HCT116 (cell line): Measurements from ENCODE around the gene ACSM3. TPM values are rescaled to one million over a fixed set of nuclear protein-coding genes. Genes with fewer than 3 reads are reported as not detected.

Experiments
- ATAC-seq: fragments of 200-7000 bp; cut with Tn5 transposase; 2 replicates; pipeline ENCODE4 v1.9.1; 2020; ENCODE audit warnings: mild to moderate bottlenecking, moderate library complexity
- BruUV-seq: library from RNA; stranded (reverse); fragments of 400-500 nt; replicated peaks from 2 replicates; lab custom pipeline; 2021; lab: Mats Ljungman, UMichigan
- CTCF ChIA-PET: fragments of 300-600 bp; sonication (Branson Sonifier 250); formaldehyde crosslinking; loops from one replicate; lab custom pipeline; 2021; ENCODE audit warnings: antibody characterized with exemption; lab: Charles Lee
- POLR2A ChIA-PET: fragments of 300-600, 350-600 bp; sonication (Branson Sonifier 250); formaldehyde crosslinking; loops from one replicate; lab custom pipeline; 2021; ENCODE audit warnings: antibody characterized with exemption; lab: Charles Lee
- RAD21 ChIA-PET, 2 experiments: fragments of 300-600 bp; sonication (Branson Sonifier 250); formaldehyde crosslinking; loops; one replicate each; lab custom pipeline; 2023; ENCODE audit warnings: low total read pairs in 2 of 2; ENCODE audit not compliant: uncharacterized antibody in 2 of 2, unreplicated experiment in 2 of 2, low non-redundant PET in 1 of 2; lab: Charles Lee
- DNase-seq: peaks from one replicate; pipeline ENCODE4 v3.0.0-alpha.2; 2010; ENCODE audit warnings: low read depth, low spot score
- H2AFZ ChIP-seq: fragments of 200-600 bp; shearing (Covaris generic), sonication (generic); 2 replicates; pipeline ENCODE4 v1.6.1; 2017; ENCODE audit warnings: low read depth, mixed run types, mixed read lengths, antibody characterized with exemption, low read length; ENCODE audit not compliant: poor library complexity, severe bottlenecking
- H3K27ac ChIP-seq: 2 replicates; pipeline ENCODE4 v1.5.1; 2012; ENCODE audit warnings: low read depth, low read length
- H3K27me3 ChIP-seq: fragments of 200-600 bp; sonication (generic); 2 replicates; pipeline ENCODE4 v1.6.1; 2016; ENCODE audit warnings: mixed run types, low read length, mixed read lengths; ENCODE audit not compliant: insufficient read depth
- H3K36me3 ChIP-seq, 2 experiments: fragments of 200-500 bp in 1 of 2; fragments of 200-600 bp in 1 of 2; sonication (Bioruptor generic) in 1 of 2; sonication (generic) in 1 of 2; 2 replicates each; pipeline versions ENCODE4 v1.5.1 to v1.6.1; 2014 to 2016; ENCODE audit warnings: low read length in 2 of 2, inconsistent platforms in 1 of 2, mixed read lengths in 1 of 2, mixed run types in 1 of 2; ENCODE audit not compliant: insufficient read depth in 2 of 2, control insufficient read depth in 1 of 2
- H3K4me1 ChIP-seq, 2 experiments: fragments of 200-600 bp in 1 of 2; sonication (generic) in 1 of 2; 2 replicates each; pipeline versions ENCODE4 v1.5.1 to v1.6.1; 2012 to 2017; ENCODE audit warnings: low read length in 2 of 2, inconsistent platforms in 1 of 2, mild to moderate bottlenecking in 1 of 2, mixed read lengths in 1 of 2, mixed run types in 1 of 2, moderate library complexity in 1 of 2; ENCODE audit not compliant: insufficient read depth in 2 of 2, control insufficient read depth in 1 of 2
- H3K4me2 ChIP-seq: fragments of 200-600 bp; sonication (generic); 2 replicates; pipeline ENCODE4 v1.6.1; 2017; ENCODE audit warnings: mixed run types, low read length, mixed read lengths
- H3K4me3 ChIP-seq, 2 experiments: fragments of 200-600 bp in 1 of 2; sonication (generic) in 1 of 2; replicated peaks in 1 of 2; 2 replicates each; pipeline ENCODE4 v1.5.1; 2011 to 2016; ENCODE audit warnings: low read length in 2 of 2, control low read depth in 1 of 2, low read depth in 1 of 2, mild to moderate bottlenecking in 1 of 2, mixed read lengths in 1 of 2, mixed run types in 1 of 2
- H3K79me2 ChIP-seq: fragments of 200-600 bp; sonication (generic); 2 replicates; pipeline ENCODE4 v1.6.1; 2017; ENCODE audit warnings: mild to moderate bottlenecking, mixed run types, low read length, moderate library complexity, mixed read lengths; ENCODE audit not compliant: insufficient read depth
- H3K9ac ChIP-seq: fragments of 200-600 bp; sonication (generic); 2 replicates; pipeline ENCODE4 v1.6.1; 2016; ENCODE audit warnings: low read length, mixed read lengths
- H3K9me2 ChIP-seq: fragments of 200-600 bp; sonication (generic), shearing (Covaris generic); 2 replicates; pipeline ENCODE4 v1.6.1; 2017; ENCODE audit warnings: mixed run types, mild to moderate bottlenecking, moderate library complexity; ENCODE audit not compliant: insufficient read depth
- H3K9me3 ChIP-seq, 2 experiments: fragments of 200-500 bp in 1 of 2; fragments of 200-600 bp in 1 of 2; sonication (Bioruptor generic) in 1 of 2; sonication (generic) in 1 of 2; 2 replicates each; pipeline ENCODE4 v1.6.1; 2014 to 2017; ENCODE audit warnings: low read length in 2 of 2, mixed read lengths in 2 of 2, inconsistent platforms in 1 of 2, low read depth in 1 of 2, mild to moderate bottlenecking in 1 of 2, mixed run types in 1 of 2, moderate library complexity in 1 of 2; ENCODE audit not compliant: control insufficient read depth in 1 of 2, insufficient read depth in 1 of 2
- H4K20me1 ChIP-seq: fragments of 200-600 bp; sonication (generic), shearing (Covaris generic); 2 replicates; pipeline ENCODE4 v1.6.1; 2017; ENCODE audit warnings: mixed run types, mild to moderate bottlenecking, moderate library complexity; ENCODE audit not compliant: insufficient read depth
- POLR2A ChIP-seq: IDR thresholded peaks from 2 replicates; pipeline ENCODE4 v1.7.0; 2011; ENCODE audit warnings: borderline replicate concordance; ENCODE audit not compliant: insufficient read depth, insufficient read length; ENCODE audit errors: extremely low read depth
- RAD21 ChIP-seq: IDR thresholded peaks from 2 replicates; pipeline ENCODE4 v1.6.1; 2012; ENCODE audit warnings: low read depth, mild to moderate bottlenecking
- intact Hi-C: fragments of 100-400 bp; cut with micrococcal nuclease; formaldehyde crosslinking; loops from 2 replicates; pipeline ENCODE4 v1.10.0; 2022
- total RNA-seq: library from RNA; stranded (reverse); gene quantifications from one replicate; pipeline ENCODE4 v1.2.1, GENCODE V29; 2021; ENCODE audit not compliant: unreplicated experiment
- TF ChIP-seq, protein P1 (sequence below): IDR thresholded peaks from 2 replicates; pipeline ENCODE4 v1.6.1; 2012

Gene ACSM3
- total RNA-seq, 1 experiment from 2014 or later, result 15.0 TPM

DNA sequence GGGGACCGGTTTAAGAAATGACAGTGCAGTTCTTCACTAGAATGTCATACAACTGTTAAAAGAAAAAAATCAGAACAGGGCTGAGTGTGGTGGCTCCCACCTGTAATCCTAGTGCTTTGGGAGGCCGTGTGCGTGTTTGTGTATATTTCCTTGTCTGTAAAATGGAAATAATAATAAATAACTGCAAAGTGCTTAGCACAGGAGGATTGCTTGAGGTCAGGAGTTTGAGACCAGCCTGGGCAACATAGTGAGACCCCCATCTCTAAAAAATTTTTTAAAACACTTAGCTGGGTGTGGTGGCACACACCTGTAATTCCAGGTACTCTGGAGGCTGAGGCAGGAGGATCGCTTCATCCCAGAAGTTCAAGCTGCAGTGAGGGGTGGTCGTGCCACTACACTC is 2.5 kb downstream of the ACSM3 start:
- Histone ChIP-seq H4K20me1 (no peaks in the 10 kb centered on the region), H3K4me3 (no peak overlapping the region), H3K4me2 (no peak overlapping the region), H3K79me2 (no peaks in the 10 kb centered on the region), H3K36me3 (no peaks in the 10 kb centered on the region)
- intact Hi-C loops, result no loop called here
- ChIA-PET POLR2A (no interaction called here), RAD21 (no interaction called here)
- ATAC-seq (no peak), DNase-seq (no peak)
- TF ChIP-seq, protein P1, sequence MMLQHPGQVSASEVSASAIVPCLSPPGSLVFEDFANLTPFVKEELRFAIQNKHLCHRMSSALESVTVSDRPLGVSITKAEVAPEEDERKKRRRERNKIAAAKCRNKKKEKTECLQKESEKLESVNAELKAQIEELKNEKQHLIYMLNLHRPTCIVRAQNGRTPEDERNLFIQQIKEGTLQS, result no peak
- TF ChIP-seq RAD21, result no peak
- TF ChIP-seq, all 23 proteins: peak for 0
- H3K9ac ChIP-seq, result no peak overlapping the region
- no peak overlapping the region for H2AFZ ChIP-seq
- no peaks in the 10 kb centered on the region for H3K9me2 ChIP-seq
- no peaks in the 10 kb centered on the region for H3K27me3 ChIP-seq
- CTCF ChIA-PET, result interaction anchor here (3.7 kb wide), 1 partner anchor 9 kb away, joined by 14 read pairs; no protein-coding TSS in a partner anchor
- H3K27ac ChIP-seq, result no peak overlapping the region
- no peaks in the 10 kb centered on the region for H3K9me3 ChIP-seq
- H3K4me1 ChIP-seq, result peaks cover 10 to 12% of the 10 kb centered on the region in 2 experiments
- BruUV-seq, result no TSS peak

DNA sequence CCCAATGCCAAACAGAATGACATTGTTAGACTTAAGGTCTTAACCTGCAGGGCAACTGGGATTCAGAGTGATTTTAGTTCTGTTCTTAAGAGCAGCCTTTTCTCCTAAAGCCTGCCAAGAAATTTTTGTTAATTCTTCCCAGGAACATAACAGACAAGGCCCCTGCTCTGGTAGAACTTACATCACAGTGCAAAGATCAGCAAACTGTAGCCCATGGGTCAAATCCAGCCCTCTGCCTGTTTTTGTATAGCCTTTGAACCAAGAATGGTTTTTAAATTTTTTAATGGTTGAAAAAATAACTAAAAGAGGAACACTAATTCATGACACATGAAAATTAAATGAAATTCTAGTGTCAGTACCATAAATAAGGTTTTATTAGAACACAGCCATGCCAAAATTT is 3.8 kb downstream of the ACSM3 start:
- H3K9me3 ChIP-seq, result 0 out of 4 replicates have a peak, but pooled peaks cover 0 to 2% of the 10 kb centered on the region in 2 experiments
- no peak overlapping the region for H3K4me3 ChIP-seq
- no peak overlapping the region for H3K27ac ChIP-seq
- H2AFZ ChIP-seq, result no peak overlapping the region
- ChIA-PET CTCF (no interaction called here), POLR2A (no interaction called here), RAD21 (no interaction called here)
- no peaks in the 10 kb centered on the region for H4K20me1 ChIP-seq
- H3K4me1 ChIP-seq, result peaks cover 10 to 12% of the 10 kb centered on the region in 2 experiments
- ATAC-seq (no peak), DNase-seq (no peak)
- H3K9me2 ChIP-seq, result no peaks in the 10 kb centered on the region
- H3K79me2 ChIP-seq, result no peaks in the 10 kb centered on the region
- H3K4me2 ChIP-seq, result no peak overlapping the region
- intact Hi-C loops, result no loop called here
- H3K27me3 ChIP-seq, result no peaks in the 10 kb centered on the region
- no peak overlapping the region for H3K9ac ChIP-seq
- H3K36me3 ChIP-seq, result no peaks in the 10 kb centered on the region
- no peak for TF ChIP-seq POLR2A
- no TSS peak for BruUV-seq
